Heart left ventricle (tissue), 16 donors: Measurements from ENCODE around the gene ECPAS. TPM values are rescaled to one million over a fixed set of nuclear protein-coding genes. Genes with fewer than 3 reads are reported as not detected.

Experiments
- ATAC-seq, 4 donors: fragments of 200-7000 bp; cut with Tn5 transposase; one replicate each; pipeline ENCODE4 v1.9.1; 2020 to 2022; ENCODE audit warnings: moderate library complexity in 4 of 4, mild to moderate bottlenecking in 3 of 4, moderate number of reproducible peaks in 1 of 4
- DNase-seq, 5 donors: peaks; one replicate each; pipeline ENCODE4 v3.0.0-alpha.2; 2020
- H3K27ac ChIP-seq, 12 donors: fragments of 200-600 bp; sonication (generic) in 4 of 12; one replicate each; pipeline versions ENCODE4 v1.5.0 to v1.8.0; 2016 to 2022; ENCODE audit warnings: mild to moderate bottlenecking in 2 of 12
- H3K27me3 ChIP-seq, 9 donors: fragments of 200-600 bp; sonication (generic) in 2 of 9; one replicate each; pipeline versions ENCODE4 v1.5.1 to v1.8.0; 2016 to 2022; ENCODE audit warnings: mild to moderate bottlenecking in 3 of 9
- H3K36me3 ChIP-seq, 9 donors: fragments of 200-600 bp; sonication (generic) in 2 of 9; one replicate each; pipeline versions ENCODE4 v1.5.0 to v1.8.0; 2018 to 2022; ENCODE audit warnings: mild to moderate bottlenecking in 2 of 9
- H3K4me1 ChIP-seq, 12 donors: fragments of 200-600 bp; sonication (generic) in 4 of 12; one replicate each; pipeline versions ENCODE4 v1.5.0 to v1.8.0; 2016 to 2022; ENCODE audit warnings: mild to moderate bottlenecking in 3 of 12
- H3K4me3 ChIP-seq, 12 donors: fragments of 200-600 bp; sonication (generic) in 4 of 12; one replicate each; pipeline versions ENCODE4 v1.5.0 to v1.8.0; 2017 to 2022; ENCODE audit warnings: mild to moderate bottlenecking in 9 of 12, moderate library complexity in 4 of 12
- H3K9me3 ChIP-seq, 12 donors: fragments of 200-600 bp; sonication (generic) in 4 of 12; one replicate each; pipeline versions ENCODE4 v1.5.0 to v1.8.0; 2016 to 2022; ENCODE audit warnings: mild to moderate bottlenecking in 1 of 12
- POLR2A ChIP-seq, 2 donors: fragments of 450-650 bp; IDR thresholded peaks; one replicate each; pipeline ENCODE4 v1.6.1; 2017; ENCODE audit warnings: antibody characterized with exemption in 2 of 2, mild to moderate bottlenecking in 2 of 2, moderate library complexity in 2 of 2
- WGBS, 4 donors: extraction: QIAGEN DNeasy Blood & Tissue Kit in 2 of 4; methylation state at CpG; one replicate each; pipeline versions ENCODE4 v1.1.5 to v1.1.7; 2013 to 2018; 5-methylcytosine and 5-hydroxymethylcytosine counted together
- intact Hi-C, 10 donors: fragments of 100-400 bp; cut with DNase I; formaldehyde crosslinking; loops; one replicate each; pipeline versions ENCODE4 v1.11.1 to v1.14.2; 2022
- polyA plus RNA-seq, 2 donors: library from polyadenylated mRNA; stranded (reverse); fragments of 200-250 nt; gene quantifications; one replicate each; pipeline ENCODE4 v1.2.3, GENCODE V29; 2013
- total RNA-seq, 9 donors: library from RNA; depleted of rRNA in 2 of 9; stranded (reverse); fragments of >200 nt in 2 of 9; fragmentation: NEBNext Ultra II Directional in 3 of 9; extraction: Animal tissue kit (Norgen Biotek cat#: 25700) in 3 of 9; gene quantifications; one replicate each; pipeline versions ENCODE4 v1.1.0 to v1.2.4, GENCODE V29; 2016 to 2023
- TF ChIP-seq, protein P1 (sequence below), 12 donors: fragments of 200-600 bp; sonication (generic) in 4 of 12; IDR thresholded peaks; one replicate each; pipeline versions ENCODE4 v1.5.0 to v1.8.0; 2018 to 2022; ENCODE audit warnings: antibody characterized with exemption in 12 of 12, mild to moderate bottlenecking in 5 of 12
- donor health status: ischemic (EF 13 %, LVEDD 7.1; RV severe dilation, severe dysfunction).
- donor health status: healthy with polysubstance abuse.
- donor health status: DM: no; HTN: yes; CAD: no.
- donor health status: DM: no; HTN: no; CAD: no.
- donor health status: ischemic (EF 25% LVEDD 6.9; RV normal size, moderate dysfunction).
- donor health status: ischemic (EF 25% LVEDD 5.7; RV mildly dilated, moderate dysfunction).
- donor health status: healthy.
- donor health status: DM: yes; HTN: yes; CAD: no.
- donor health status: ischemic (EF 35%, LVEDD 5.7; RV mildly dilated, moderate dysfunction).
- donor health status: nonischemic (EF 11% LVEDD 7.7; RV severe dilation, severe dysfunction).
- donor health status: DM: yes; HTN: yes; CAD: no.
- donor health status: PGD.
- donor health status: ischemic (EF 29% LVEDD 5.4; RV normal size, mild dysfunction).
- donor health status: nonischemic (EF 23%, LVEDD 6.1; RV moderate dilation, normal function).

The ECPAS gene
- total and polyA plus RNA-seq, 11 donors = 28.9 to 116 (median 102) TPM

DNA sequence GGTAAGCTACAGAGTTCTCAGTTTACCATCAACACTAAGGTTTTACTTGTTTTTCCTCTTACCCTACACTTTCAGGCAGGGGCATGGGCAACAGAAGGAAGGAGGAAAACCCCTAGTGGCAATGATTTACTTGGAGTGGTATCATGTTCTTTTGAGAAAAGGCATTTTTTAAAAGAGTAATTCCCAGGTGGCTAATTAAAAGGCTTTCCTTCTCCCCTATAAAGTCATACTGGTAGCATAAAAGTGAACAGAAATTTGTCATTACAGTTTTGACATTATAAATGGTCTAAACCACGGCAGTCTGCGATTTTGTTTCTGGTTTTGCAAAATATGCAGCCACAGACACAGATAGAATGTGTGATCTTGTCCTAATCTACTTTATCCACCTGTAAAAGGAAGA, 123.3 kb downstream of the ECPAS start:
- intact Hi-C loops = no loop called here

GRCh38 chr9:111356481-111357244, 127.5 kb downstream of the ECPAS start:
- intact Hi-C loops = no loop called here
- H3K27me3 ChIP-seq = no peaks in the 10 kb centered on the region
- 58 to 70% (median 62%) methylated on average over 11 of the region's 11 CpGs for WGBS, 4 donors
- no peak for DNase-seq
- ATAC-seq = peak; percentile 26 to 76 (median 54)
- peak overlapping the region in 2 of 12 donors; percentile 21 to 48 for H3K27ac ChIP-seq
- peaks cover 0 to 8% (median 0%) of the 10 kb centered on the region in 12 donors for H3K4me1 ChIP-seq
- peak overlapping the region in 1 of 12 donors; percentile 30 for H3K4me3 ChIP-seq
- H3K9me3 ChIP-seq = peaks cover 0 to 9% (median 0%) of the 10 kb centered on the region in 12 donors
- peaks cover 0 to 23% (median 10%) of the 10 kb centered on the region in 9 donors for H3K36me3 ChIP-seq
- TF ChIP-seq, protein P1, sequence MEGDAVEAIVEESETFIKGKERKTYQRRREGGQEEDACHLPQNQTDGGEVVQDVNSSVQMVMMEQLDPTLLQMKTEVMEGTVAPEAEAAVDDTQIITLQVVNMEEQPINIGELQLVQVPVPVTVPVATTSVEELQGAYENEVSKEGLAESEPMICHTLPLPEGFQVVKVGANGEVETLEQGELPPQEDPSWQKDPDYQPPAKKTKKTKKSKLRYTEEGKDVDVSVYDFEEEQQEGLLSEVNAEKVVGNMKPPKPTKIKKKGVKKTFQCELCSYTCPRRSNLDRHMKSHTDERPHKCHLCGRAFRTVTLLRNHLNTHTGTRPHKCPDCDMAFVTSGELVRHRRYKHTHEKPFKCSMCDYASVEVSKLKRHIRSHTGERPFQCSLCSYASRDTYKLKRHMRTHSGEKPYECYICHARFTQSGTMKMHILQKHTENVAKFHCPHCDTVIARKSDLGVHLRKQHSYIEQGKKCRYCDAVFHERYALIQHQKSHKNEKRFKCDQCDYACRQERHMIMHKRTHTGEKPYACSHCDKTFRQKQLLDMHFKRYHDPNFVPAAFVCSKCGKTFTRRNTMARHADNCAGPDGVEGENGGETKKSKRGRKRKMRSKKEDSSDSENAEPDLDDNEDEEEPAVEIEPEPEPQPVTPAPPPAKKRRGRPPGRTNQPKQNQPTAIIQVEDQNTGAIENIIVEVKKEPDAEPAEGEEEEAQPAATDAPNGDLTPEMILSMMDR (IDR thresholded peaks at IDR 0.05) = no peak
- TF ChIP-seq POLR2A (IDR thresholded peaks at IDR 0.05) = no peak

More for the DNA sequence above, 123.3 kb downstream of the ECPAS start:
- peaks cover 0 to 65% (median 51%) of the 10 kb centered on the region in 9 donors for H3K36me3 ChIP-seq
- DNase-seq (no peak), ATAC-seq (no peak)
- 92 to 98% (median 97%) methylated on average over 2 of the region's 2 CpGs for WGBS, 4 donors
- peaks cover 0 to 8% (median 0%) of the 10 kb centered on the region in 12 donors for H3K4me1 ChIP-seq
- no peak overlapping the region for H3K4me3 ChIP-seq
- H3K9me3 ChIP-seq = no peaks in the 10 kb centered on the region
- no peaks in the 10 kb centered on the region for H3K27me3 ChIP-seq
- no peak for TF ChIP-seq POLR2A (IDR thresholded peaks at IDR 0.05)
- TF ChIP-seq, protein P1 (IDR thresholded peaks at IDR 0.05) = no peak
- H3K27ac ChIP-seq = no peak overlapping the region

DNA sequence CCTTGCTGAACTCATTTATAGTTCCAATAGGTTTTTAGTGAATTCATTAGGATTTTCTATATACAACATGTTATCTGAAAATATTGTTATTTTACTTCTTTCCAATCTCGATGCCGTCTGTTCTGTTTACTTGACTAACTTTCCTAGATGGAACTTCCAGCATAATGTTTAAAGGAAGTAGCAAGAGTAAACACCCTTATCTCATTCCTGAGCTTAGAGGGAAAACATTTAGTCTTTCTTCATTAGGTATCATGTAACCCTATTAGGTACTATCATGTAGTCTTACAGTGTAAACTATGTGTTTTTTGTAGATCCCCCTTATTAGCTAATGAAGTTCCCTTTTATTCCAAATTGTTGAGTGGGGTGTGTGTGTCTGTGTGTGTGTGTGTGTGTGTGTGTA, 131.6 kb downstream of the ECPAS start:
- Histone ChIP-seq H3K9me3 (peaks cover 0 to 9% (median 0%) of the 10 kb centered on the region in 12 donors), H3K36me3 (no peaks in the 10 kb centered on the region), H3K27ac (no peak overlapping the region), H3K27me3 (no peaks in the 10 kb centered on the region), H3K4me3 (no peak overlapping the region), H3K4me1 (peaks cover 0 to 8% (median 0%) of the 10 kb centered on the region in 12 donors)
- no peak for ATAC-seq
- intact Hi-C loops = no loop called here
- no peak for TF ChIP-seq POLR2A (IDR thresholded peaks at IDR 0.05)
- TF ChIP-seq, protein P1 (IDR thresholded peaks at IDR 0.05) = no peak
- whole genome bisulfite sequencing, 4 donors = 60 to 83% (median 65%) methylated on average over 2 of the region's 2 CpGs
- no peak for DNase-seq

GRCh38 chr9:111350556-111350955, 133.6 kb downstream of the ECPAS start:
- no peak for TF ChIP-seq POLR2A (IDR thresholded peaks at IDR 0.05)
- TF ChIP-seq, protein P1 (IDR thresholded peaks at IDR 0.05) = no peak
- Histone ChIP-seq H3K9me3 (peaks cover 0 to 9% (median 0%) of the 10 kb centered on the region in 12 donors), H3K36me3 (no peaks in the 10 kb centered on the region), H3K4me1 (no peaks in the 10 kb centered on the region), H3K27ac (no peak overlapping the region), H3K4me3 (no peak overlapping the region), H3K27me3 (no peaks in the 10 kb centered on the region)
- DNase-seq = no peak
- no peak for ATAC-seq
- intact Hi-C loops = no loop called here
